Measurements from ENCODE around the gene ANGPT4.

ANGPT4 gene

GRCh38 chr20:934186-934840 lies 18.2 kb upstream of the ANGPT4 start:
- DNase-seq: no peak

- no peak for DNase-seq
Observed at GRCh38 chr20:933029-933428, 16.9 kb upstream of the ANGPT4 start.

- DNase-seq: no peak
Observed at GRCh38 chr20:931401-931800, 15.3 kb upstream of the ANGPT4 start.

GRCh38 chr20:926670-927069 lies 10.5 kb upstream of the ANGPT4 start:
- DNase-seq: no peak

GRCh38 chr20:925516-925915 lies 9.4 kb upstream of the ANGPT4 start:
- no peak for DNase-seq

GRCh38 chr20:924639-925038 lies 8.5 kb upstream of the ANGPT4 start:
- DNase-seq: no peak

GRCh38 chr20:922781-923180 lies 6.6 kb upstream of the ANGPT4 start:
- DNase-seq: no peak

GRCh38 chr20:921068-921467 lies 4.9 kb upstream of the ANGPT4 start:
- no peak for DNase-seq

GRCh38 chr20:920311-920710 lies 4.2 kb upstream of the ANGPT4 start:
- DNase-seq: no peak

- no peak for DNase-seq
Observed at GRCh38 chr20:919491-919916, 3.4 kb upstream of the ANGPT4 start.

- DNase-seq: no peak
Observed at GRCh38 chr20:917416-917815, 1.3 kb upstream of the ANGPT4 start.

- no peak for DNase-seq
Observed at GRCh38 chr20:916825-917224, 691 bp upstream of the ANGPT4 start.

GRCh38 chr20:914727-915498 lies 1.2 kb downstream of the ANGPT4 start:
- DNase-seq: no peak

GRCh38 chr20:913306-913849 lies 2.8 kb downstream of the ANGPT4 start:
- DNase-seq: no peak

GRCh38 chr20:911882-912600 lies 4.1 kb downstream of the ANGPT4 start:
- DNase-seq: no peak

GRCh38 chr20:910870-911770 lies 5.0 kb downstream of the ANGPT4 start:
- peak; percentile 56 for DNase-seq

GRCh38 chr20:910132-910869 lies 5.8 kb downstream of the ANGPT4 start:
- DNase-seq: peak; percentile 37

- DNase-seq: no peak
Observed at GRCh38 chr20:909641-910040, 6.5 kb downstream of the ANGPT4 start.

- DNase-seq: no peak
Observed at GRCh38 chr20:906703-907270, 9.3 kb downstream of the ANGPT4 start.

- no peak for DNase-seq
Observed at GRCh38 chr20:906001-906520, 10.1 kb downstream of the ANGPT4 start.

- no peak for DNase-seq
Observed at GRCh38 chr20:905396-905961, 10.7 kb downstream of the ANGPT4 start.

Data from fibroblast of upper back skin (primary cell).